Measurements from ENCODE around the gene MYO1E.

The MYO1E gene

GRCh38 chr15:59210186-59210585, 162.5 kb downstream of the MYO1E start:
- Histone ChIP-seq H3K79me2 (no peaks in the 10 kb centered on the region), H3K4me1 (no peaks in the 10 kb centered on the region), H3K4me2 (ENCODE audit: low read length) (no peak overlapping the region), H2AFZ (no peak overlapping the region), H3K36me3 (ENCODE audit: control insufficient read depth, insufficient read depth, low read length) (no peaks in the 10 kb centered on the region), H3K9me3 (ENCODE audit: control insufficient read depth, low read length) (no peaks in the 10 kb centered on the region), H3K9ac (no peak overlapping the region), H3K27me3 (ENCODE audit: control insufficient read depth, insufficient read depth, low read length) (no peaks in the 10 kb centered on the region), H3K27ac (no peak overlapping the region), H3K4me3 (ENCODE audit: low read depth, low read length) (no peak overlapping the region)
- TF ChIP-seq, protein P1, sequence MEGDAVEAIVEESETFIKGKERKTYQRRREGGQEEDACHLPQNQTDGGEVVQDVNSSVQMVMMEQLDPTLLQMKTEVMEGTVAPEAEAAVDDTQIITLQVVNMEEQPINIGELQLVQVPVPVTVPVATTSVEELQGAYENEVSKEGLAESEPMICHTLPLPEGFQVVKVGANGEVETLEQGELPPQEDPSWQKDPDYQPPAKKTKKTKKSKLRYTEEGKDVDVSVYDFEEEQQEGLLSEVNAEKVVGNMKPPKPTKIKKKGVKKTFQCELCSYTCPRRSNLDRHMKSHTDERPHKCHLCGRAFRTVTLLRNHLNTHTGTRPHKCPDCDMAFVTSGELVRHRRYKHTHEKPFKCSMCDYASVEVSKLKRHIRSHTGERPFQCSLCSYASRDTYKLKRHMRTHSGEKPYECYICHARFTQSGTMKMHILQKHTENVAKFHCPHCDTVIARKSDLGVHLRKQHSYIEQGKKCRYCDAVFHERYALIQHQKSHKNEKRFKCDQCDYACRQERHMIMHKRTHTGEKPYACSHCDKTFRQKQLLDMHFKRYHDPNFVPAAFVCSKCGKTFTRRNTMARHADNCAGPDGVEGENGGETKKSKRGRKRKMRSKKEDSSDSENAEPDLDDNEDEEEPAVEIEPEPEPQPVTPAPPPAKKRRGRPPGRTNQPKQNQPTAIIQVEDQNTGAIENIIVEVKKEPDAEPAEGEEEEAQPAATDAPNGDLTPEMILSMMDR (IDR thresholded peaks at IDR 0.05): no peak

- Histone ChIP-seq H3K27me3 (ENCODE audit: control insufficient read depth, insufficient read depth, low read length) (no peaks in the 10 kb centered on the region), H3K4me2 (ENCODE audit: low read length) (no peak overlapping the region), H3K4me1 (no peaks in the 10 kb centered on the region), H3K36me3 (ENCODE audit: control insufficient read depth, insufficient read depth, low read length) (no peaks in the 10 kb centered on the region), H3K27ac (no peak overlapping the region), H3K4me3 (ENCODE audit: low read depth, low read length) (no peak overlapping the region), H3K79me2 (no peaks in the 10 kb centered on the region), H2AFZ (no peak overlapping the region), H3K9me3 (ENCODE audit: control insufficient read depth, low read length) (no peaks in the 10 kb centered on the region), H3K9ac (no peak overlapping the region)
- TF ChIP-seq, protein P1 (IDR thresholded peaks at IDR 0.05): no peak
These were observed 163.9 kb downstream of the MYO1E start for GRCh38 chr15:59208613-59209249.

DNA sequence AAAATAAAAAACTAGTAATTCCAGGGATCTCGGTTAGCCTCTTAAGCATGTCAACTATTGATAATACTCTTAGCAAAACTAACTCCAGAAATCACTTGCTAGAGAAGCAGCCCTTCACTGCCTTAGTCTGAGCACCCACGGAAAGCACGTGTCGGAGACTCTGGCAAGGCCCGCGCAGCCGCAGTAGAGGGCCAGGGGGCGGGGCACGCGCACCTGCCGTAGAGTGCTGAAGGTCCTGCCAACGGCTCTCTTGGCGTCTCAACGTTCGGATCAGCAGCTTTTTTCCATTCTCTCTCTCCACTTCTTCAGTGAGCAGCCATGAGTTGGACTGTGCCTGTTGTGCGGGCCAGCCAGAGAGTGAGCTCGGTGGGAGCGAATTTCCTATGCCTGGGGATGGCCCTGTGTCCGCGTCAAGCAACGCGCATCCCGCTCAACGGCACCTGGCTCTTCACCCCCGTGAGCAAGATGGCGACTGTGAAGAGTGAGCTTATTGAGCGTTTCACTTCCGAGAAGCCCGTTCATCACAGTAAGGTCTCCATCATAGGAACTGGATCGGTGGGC, 166.0 kb downstream of the MYO1E start, which contains the start of gene LDHAL6B:
Gene LDHAL6B (plus strand): TSS at position 221 of the 561 bp plus-strand sequence. CDS start 98 bp downstream, at position 319.
- H3K27ac ChIP-seq: no peak within 1 kb of the TSS
- TF ChIP-seq, protein P1 (IDR thresholded peaks at IDR 0.05): no peak
- no peak within 1 kb of the TSS for H3K9ac ChIP-seq
- H2AFZ ChIP-seq: no peak within 1 kb of the TSS
- H3K9me3 ChIP-seq (ENCODE audit: control insufficient read depth, low read length): no peaks in the 10 kb centered on the region
- H3K4me3 ChIP-seq (ENCODE audit: low read depth, low read length): no peak within 1 kb of the TSS
- H3K36me3 ChIP-seq (ENCODE audit: control insufficient read depth, insufficient read depth, low read length): no peaks in the 10 kb centered on the region
- no peaks in the 10 kb centered on the region for H3K79me2 ChIP-seq
- no peaks in the 10 kb centered on the region for H3K27me3 ChIP-seq (ENCODE audit: control insufficient read depth, insufficient read depth, low read length)
- no peak within 1 kb of the TSS for H3K4me2 ChIP-seq (ENCODE audit: low read length)
- no peaks in the 10 kb centered on the region for H3K4me1 ChIP-seq

DNA sequence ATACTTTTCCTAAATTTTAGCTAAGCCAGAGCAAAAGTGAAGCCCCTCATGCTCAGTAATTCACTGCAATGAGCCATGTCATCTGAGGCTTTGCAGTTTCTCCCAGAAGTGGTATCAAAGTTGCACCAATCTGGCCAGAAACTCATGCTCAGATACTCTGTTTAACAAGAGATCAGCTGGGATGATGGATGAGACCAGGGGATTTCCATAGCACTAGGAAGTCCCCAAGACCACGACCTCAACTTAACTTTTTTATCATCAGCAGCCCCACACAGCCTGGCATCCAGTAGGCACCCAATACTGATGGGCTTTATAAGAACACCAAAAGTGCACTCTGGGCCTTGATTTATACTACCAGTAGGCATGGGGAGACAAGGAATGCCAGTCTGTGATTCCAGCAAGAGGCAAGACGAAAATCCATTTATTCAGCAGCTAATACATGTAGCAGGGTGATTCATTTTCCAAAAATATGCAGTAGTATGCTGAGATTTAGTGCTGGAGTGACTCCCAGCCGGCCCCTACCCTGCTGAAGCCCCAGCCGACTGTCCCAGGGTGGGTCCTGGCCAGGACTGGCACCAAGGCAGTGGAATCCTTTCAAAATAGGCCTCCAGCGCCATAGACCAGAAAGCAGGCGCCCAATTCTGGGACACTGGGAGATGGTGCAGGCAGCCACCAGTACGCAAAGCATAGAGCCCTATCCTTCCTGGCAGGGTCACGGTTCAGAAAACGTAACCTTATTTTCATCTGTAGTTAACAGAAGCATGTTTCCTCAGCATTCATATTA, 166.6 kb downstream of the MYO1E start:
- Histone ChIP-seq H3K27me3 (ENCODE audit: control insufficient read depth, insufficient read depth, low read length) (no peaks in the 10 kb centered on the region), H3K4me2 (ENCODE audit: low read length) (no peak overlapping the region), H3K36me3 (ENCODE audit: control insufficient read depth, insufficient read depth, low read length) (no peaks in the 10 kb centered on the region), H3K4me1 (no peaks in the 10 kb centered on the region), H3K4me3 (ENCODE audit: low read depth, low read length) (no peak overlapping the region), H3K9ac (no peak overlapping the region), H3K27ac (no peak overlapping the region), H3K9me3 (ENCODE audit: control insufficient read depth, low read length) (no peaks in the 10 kb centered on the region), H3K79me2 (no peaks in the 10 kb centered on the region), H2AFZ (no peak overlapping the region)
- TF ChIP-seq, protein P1 (IDR thresholded peaks at IDR 0.05): no peak

All from parathyroid adenoma (tissue), 2 donors.